ENCODE measurements around the gene ATG14. TPM values are rescaled to one million over a fixed set of nuclear protein-coding genes. Genes with fewer than 3 reads are reported as not detected.

The ATG14 gene
- total RNA-seq, 2 experiments from 2014 or later: 4.1 to 4.7 TPM

- no peaks in the 10 kb centered on the region; the same call in 1 of the 2 replicates for H3K36me3 ChIP-seq (ENCODE audit: insufficient read depth, low read length)
- peaks cover 20% of the 10 kb centered on the region; the same call in 1 of the 2 replicates for H3K79me2 ChIP-seq (ENCODE audit: insufficient read depth, low read depth, low read length)
- peaks cover 17% of the 10 kb centered on the region; the same call in 1 of the 2 replicates for H4K20me1 ChIP-seq (ENCODE audit: insufficient read depth, low read length)
- H2AFZ ChIP-seq (ENCODE audit: low read length): no peak overlapping the region
- no peak for DNase-seq (ENCODE audit: low spot score)
- no peaks in the 10 kb centered on the region for H3K9me3 ChIP-seq (ENCODE audit: low read length)
- no peak overlapping the region for H3K27ac ChIP-seq (ENCODE audit: low read depth, low read length, poor library complexity, severe bottlenecking)
- CTCF ChIA-PET (ENCODE audit: unreplicated experiment): no interaction called here
- no peaks in the 10 kb centered on the region for H3K9me2 ChIP-seq (ENCODE audit: insufficient read depth, low read length)
- POLR2A ChIA-PET: interaction anchor here (0.5 to 1.6 kb wide), 6 partner anchors 15 to 79 kb away, joined by 3 to 4 read pairs (median 4); no protein-coding TSS in a partner anchor
- TF ChIP-seq CTCF (conservative IDR thresholded peaks at IDR 0.05; ENCODE audit: low read length) (no peak), EZH2phosphoT487 (IDR thresholded peaks at IDR 0.05; ENCODE audit: borderline replicate concordance, low read depth, low read length) (no peak)
- H3K4me1 ChIP-seq (ENCODE audit: insufficient read depth, low read length, poor library complexity, severe bottlenecking): peaks cover 17% of the 10 kb centered on the region
- BruUV-seq (replicated peaks): no TSS peak
- intact Hi-C loops (cut with micrococcal nuclease; ENCODE audit: unreplicated experiment): no loop called here
- H3K4me3 ChIP-seq (ENCODE audit: low read depth, low read length, poor library complexity, severe bottlenecking): peak overlapping the region; percentile 29
- peak overlapping the region; percentile 61 for H3K4me2 ChIP-seq (ENCODE audit: low read length)
These were observed 78.7 kb downstream of the ATG14 start for GRCh38 chr14:55332654-55333570.

- BruUV-seq (replicated peaks): no TSS peak
- intact Hi-C loops (cut with micrococcal nuclease; ENCODE audit: unreplicated experiment): no loop called here
- CTCF ChIA-PET (ENCODE audit: unreplicated experiment): no interaction called here
- TF ChIP-seq EZH2phosphoT487 (IDR thresholded peaks at IDR 0.05; ENCODE audit: borderline replicate concordance, low read depth, low read length) (no peak), CTCF (conservative IDR thresholded peaks at IDR 0.05; ENCODE audit: low read length) (no peak)
- no peak overlapping the region for H2AFZ ChIP-seq (ENCODE audit: low read length)
- peaks cover 17% of the 10 kb centered on the region; the same call in 1 of the 2 replicates for H4K20me1 ChIP-seq (ENCODE audit: insufficient read depth, low read length)
- H3K27ac ChIP-seq (ENCODE audit: low read depth, low read length, poor library complexity, severe bottlenecking): no peak overlapping the region
- POLR2A ChIA-PET: interaction anchor here (1.0 kb wide), 1 partner anchor 10 kb away, joined by 3 read pairs; no protein-coding TSS in a partner anchor
- no peak for DNase-seq (ENCODE audit: low spot score)
- no peak overlapping the region for H3K4me2 ChIP-seq (ENCODE audit: low read length)
- H3K9me2 ChIP-seq (ENCODE audit: insufficient read depth, low read length): no peaks in the 10 kb centered on the region
- H3K36me3 ChIP-seq (ENCODE audit: insufficient read depth, low read length): no peaks in the 10 kb centered on the region; the same call in 1 of the 2 replicates
- no peak overlapping the region for H3K4me3 ChIP-seq (ENCODE audit: low read depth, low read length, poor library complexity, severe bottlenecking)
- H3K4me1 ChIP-seq (ENCODE audit: insufficient read depth, low read length, poor library complexity, severe bottlenecking): peaks cover 32% of the 10 kb centered on the region
- no peaks in the 10 kb centered on the region for H3K9me3 ChIP-seq (ENCODE audit: low read length)
- H3K79me2 ChIP-seq (ENCODE audit: insufficient read depth, low read depth, low read length): peaks cover 14% of the 10 kb centered on the region; the same call in 1 of the 2 replicates
These were observed 81.5 kb downstream of the ATG14 start for GRCh38 chr14:55329999-55330710.

Measured in OCI-LY7 (cell line).